Esophagus squamous epithelium (tissue), 4 donors: ENCODE results near the gene DNAJC25.

ENCODE experiments used
- CTCF ChIP-seq, 6 experiments: fragments of 450-650 bp in 4 of 6; fragments of 200-600 bp in 2 of 6; sonication (generic) in 2 of 6; IDR thresholded peaks; one replicate each; pipeline ENCODE4 v1.5.1; 2016 to 2019; ENCODE audit warnings: antibody characterized with exemption in 6 of 6, mild to moderate bottlenecking in 4 of 6, moderate library complexity in 4 of 6
- POLR2A ChIP-seq, 4 donors: fragments of 450-650 bp; IDR thresholded peaks; one replicate each; pipeline ENCODE4 v1.6.1; 2017; ENCODE audit warnings: antibody characterized with exemption in 4 of 4, mild to moderate bottlenecking in 4 of 4, moderate library complexity in 3 of 4

- TF ChIP-seq CTCF (IDR thresholded peaks at IDR 0.05) (no peak), POLR2A (IDR thresholded peaks at IDR 0.05) (no peak)
Measured at GRCh38 chr9:111633389-111633736, 2.2 kb downstream of the DNAJC25 start.
